Keratinocyte (primary cell): ENCODE results near the gene ERI3.

ENCODE experiments used
- EZH2 ChIP-seq: IDR thresholded peaks from one replicate; pipeline ENCODE4 v1.6.1; 2012; ENCODE audit warnings: inconsistent platforms, mild to moderate bottlenecking, low read length, moderate library complexity
- TF ChIP-seq, protein P1 (sequence below), 3 experiments: IDR thresholded peaks in 1 of 3; conservative IDR thresholded peaks in 1 of 3; optimal IDR thresholded peaks in 1 of 3; 2 replicates in 2 of 3; 3 replicates in 1 of 3; pipeline versions ENCODE3 to v1.5.1; 2011; ENCODE audit warnings: low read length in 3 of 3, mild to moderate bottlenecking in 3 of 3, moderate library complexity in 2 of 3, control low read depth in 1 of 3, inconsistent platforms in 1 of 3; ENCODE audit not compliant: insufficient read depth in 2 of 3; ENCODE audit errors: extremely low read depth in 1 of 3

DNA sequence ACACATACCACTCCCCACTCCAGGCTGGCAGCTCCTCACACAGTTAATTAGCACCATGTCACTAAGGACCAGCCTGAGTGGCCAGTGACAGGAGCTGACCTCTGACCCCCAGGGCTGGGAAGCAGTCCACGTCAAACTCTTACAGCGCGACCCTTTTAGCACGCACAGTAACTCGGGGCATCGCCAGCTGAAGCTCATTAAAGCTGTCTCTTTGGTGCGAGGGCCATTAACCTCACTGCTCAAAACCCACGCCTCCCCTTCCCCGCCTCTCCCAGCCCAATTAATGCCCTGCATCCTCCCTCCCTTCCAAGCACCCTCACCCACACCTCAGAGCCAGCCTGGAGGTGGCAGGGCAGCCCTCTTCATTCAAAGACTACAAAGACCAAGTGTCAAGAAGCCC, 110.1 kb downstream of the ERI3 start:
- TF ChIP-seq, protein P1, sequence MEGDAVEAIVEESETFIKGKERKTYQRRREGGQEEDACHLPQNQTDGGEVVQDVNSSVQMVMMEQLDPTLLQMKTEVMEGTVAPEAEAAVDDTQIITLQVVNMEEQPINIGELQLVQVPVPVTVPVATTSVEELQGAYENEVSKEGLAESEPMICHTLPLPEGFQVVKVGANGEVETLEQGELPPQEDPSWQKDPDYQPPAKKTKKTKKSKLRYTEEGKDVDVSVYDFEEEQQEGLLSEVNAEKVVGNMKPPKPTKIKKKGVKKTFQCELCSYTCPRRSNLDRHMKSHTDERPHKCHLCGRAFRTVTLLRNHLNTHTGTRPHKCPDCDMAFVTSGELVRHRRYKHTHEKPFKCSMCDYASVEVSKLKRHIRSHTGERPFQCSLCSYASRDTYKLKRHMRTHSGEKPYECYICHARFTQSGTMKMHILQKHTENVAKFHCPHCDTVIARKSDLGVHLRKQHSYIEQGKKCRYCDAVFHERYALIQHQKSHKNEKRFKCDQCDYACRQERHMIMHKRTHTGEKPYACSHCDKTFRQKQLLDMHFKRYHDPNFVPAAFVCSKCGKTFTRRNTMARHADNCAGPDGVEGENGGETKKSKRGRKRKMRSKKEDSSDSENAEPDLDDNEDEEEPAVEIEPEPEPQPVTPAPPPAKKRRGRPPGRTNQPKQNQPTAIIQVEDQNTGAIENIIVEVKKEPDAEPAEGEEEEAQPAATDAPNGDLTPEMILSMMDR (optimal IDR thresholded peaks at IDR 0.05 in 1 of 3, IDR thresholded peaks at IDR 0.05 in 1 of 3, conservative IDR thresholded peaks at IDR 0.05 in 1 of 3; ENCODE audit: extremely low read depth in 1 of 3, insufficient read depth in 2 of 3, low read length in 3 of 3), result no peak
- TF ChIP-seq EZH2, result no peak
